HCT116 (cell line): ENCODE measurements around the gene CES5A. TPM values are rescaled to one million over a fixed set of nuclear protein-coding genes. Genes with fewer than 3 reads are reported as not detected.

Source experiments
- ATAC-seq: fragments of 200-7000 bp; cut with Tn5 transposase; 2 replicates; pipeline ENCODE4 v1.9.1; 2020; ENCODE audit warnings: mild to moderate bottlenecking, moderate library complexity
- BruUV-seq: library from RNA; stranded (reverse); fragments of 400-500 nt; replicated peaks from 2 replicates; lab custom pipeline; 2021; lab: Mats Ljungman, UMichigan
- CTCF ChIA-PET: fragments of 300-600 bp; sonication (Branson Sonifier 250); formaldehyde crosslinking; loops from one replicate; lab custom pipeline; 2021; ENCODE audit warnings: antibody characterized with exemption; lab: Charles Lee
- POLR2A ChIA-PET: fragments of 300-600, 350-600 bp; sonication (Branson Sonifier 250); formaldehyde crosslinking; loops from one replicate; lab custom pipeline; 2021; ENCODE audit warnings: antibody characterized with exemption; lab: Charles Lee
- RAD21 ChIA-PET, 2 experiments: fragments of 300-600 bp; sonication (Branson Sonifier 250); formaldehyde crosslinking; loops; one replicate each; lab custom pipeline; 2023; ENCODE audit warnings: low total read pairs in 2 of 2; ENCODE audit not compliant: uncharacterized antibody in 2 of 2, unreplicated experiment in 2 of 2, low non-redundant PET in 1 of 2; lab: Charles Lee
- DNase-seq: peaks from one replicate; pipeline ENCODE4 v3.0.0-alpha.2; 2010; ENCODE audit warnings: low read depth, low spot score
- H2AFZ ChIP-seq: fragments of 200-600 bp; shearing (Covaris generic), sonication (generic); 2 replicates; pipeline ENCODE4 v1.6.1; 2017; ENCODE audit warnings: low read depth, mixed run types, mixed read lengths, antibody characterized with exemption, low read length; ENCODE audit not compliant: poor library complexity, severe bottlenecking
- H3K27ac ChIP-seq: 2 replicates; pipeline ENCODE4 v1.5.1; 2012; ENCODE audit warnings: low read depth, low read length
- H3K27me3 ChIP-seq: fragments of 200-600 bp; sonication (generic); 2 replicates; pipeline ENCODE4 v1.6.1; 2016; ENCODE audit warnings: mixed run types, low read length, mixed read lengths; ENCODE audit not compliant: insufficient read depth
- H3K36me3 ChIP-seq, 2 experiments: fragments of 200-500 bp in 1 of 2; fragments of 200-600 bp in 1 of 2; sonication (Bioruptor generic) in 1 of 2; sonication (generic) in 1 of 2; 2 replicates each; pipeline versions ENCODE4 v1.5.1 to v1.6.1; 2014 to 2016; ENCODE audit warnings: low read length in 2 of 2, inconsistent platforms in 1 of 2, mixed read lengths in 1 of 2, mixed run types in 1 of 2; ENCODE audit not compliant: insufficient read depth in 2 of 2, control insufficient read depth in 1 of 2
- H3K4me1 ChIP-seq, 2 experiments: fragments of 200-600 bp in 1 of 2; sonication (generic) in 1 of 2; 2 replicates each; pipeline versions ENCODE4 v1.5.1 to v1.6.1; 2012 to 2017; ENCODE audit warnings: low read length in 2 of 2, inconsistent platforms in 1 of 2, mild to moderate bottlenecking in 1 of 2, mixed read lengths in 1 of 2, mixed run types in 1 of 2, moderate library complexity in 1 of 2; ENCODE audit not compliant: insufficient read depth in 2 of 2, control insufficient read depth in 1 of 2
- H3K4me2 ChIP-seq: fragments of 200-600 bp; sonication (generic); 2 replicates; pipeline ENCODE4 v1.6.1; 2017; ENCODE audit warnings: mixed run types, low read length, mixed read lengths
- H3K4me3 ChIP-seq, 2 experiments: fragments of 200-600 bp in 1 of 2; sonication (generic) in 1 of 2; replicated peaks in 1 of 2; 2 replicates each; pipeline ENCODE4 v1.5.1; 2011 to 2016; ENCODE audit warnings: low read length in 2 of 2, control low read depth in 1 of 2, low read depth in 1 of 2, mild to moderate bottlenecking in 1 of 2, mixed read lengths in 1 of 2, mixed run types in 1 of 2
- H3K79me2 ChIP-seq: fragments of 200-600 bp; sonication (generic); 2 replicates; pipeline ENCODE4 v1.6.1; 2017; ENCODE audit warnings: mild to moderate bottlenecking, mixed run types, low read length, moderate library complexity, mixed read lengths; ENCODE audit not compliant: insufficient read depth
- H3K9ac ChIP-seq: fragments of 200-600 bp; sonication (generic); 2 replicates; pipeline ENCODE4 v1.6.1; 2016; ENCODE audit warnings: low read length, mixed read lengths
- H3K9me2 ChIP-seq: fragments of 200-600 bp; sonication (generic), shearing (Covaris generic); 2 replicates; pipeline ENCODE4 v1.6.1; 2017; ENCODE audit warnings: mixed run types, mild to moderate bottlenecking, moderate library complexity; ENCODE audit not compliant: insufficient read depth
- H3K9me3 ChIP-seq, 2 experiments: fragments of 200-500 bp in 1 of 2; fragments of 200-600 bp in 1 of 2; sonication (Bioruptor generic) in 1 of 2; sonication (generic) in 1 of 2; 2 replicates each; pipeline ENCODE4 v1.6.1; 2014 to 2017; ENCODE audit warnings: low read length in 2 of 2, mixed read lengths in 2 of 2, inconsistent platforms in 1 of 2, low read depth in 1 of 2, mild to moderate bottlenecking in 1 of 2, mixed run types in 1 of 2, moderate library complexity in 1 of 2; ENCODE audit not compliant: control insufficient read depth in 1 of 2, insufficient read depth in 1 of 2
- H4K20me1 ChIP-seq: fragments of 200-600 bp; sonication (generic), shearing (Covaris generic); 2 replicates; pipeline ENCODE4 v1.6.1; 2017; ENCODE audit warnings: mixed run types, mild to moderate bottlenecking, moderate library complexity; ENCODE audit not compliant: insufficient read depth
- ATF3 ChIP-seq: IDR thresholded peaks from 2 replicates; pipeline ENCODE4 v1.6.1; 2012
- JUND ChIP-seq: IDR thresholded peaks from 2 replicates; pipeline ENCODE4 v1.6.1; 2012
- MAX ChIP-seq: IDR thresholded peaks from 2 replicates; pipeline ENCODE4 v1.6.1; 2012
- REST ChIP-seq: IDR thresholded peaks from 2 replicates; pipeline ENCODE4 v1.6.1; 2012; ENCODE audit warnings: low read depth
- SIN3A ChIP-seq: IDR thresholded peaks from 2 replicates; pipeline ENCODE4 v1.6.1; 2012; ENCODE audit warnings: low read depth
- SRF ChIP-seq: IDR thresholded peaks from 2 replicates; pipeline ENCODE4 v1.6.1; 2012; ENCODE audit warnings: low read depth
- ZBTB33 ChIP-seq: IDR thresholded peaks from 2 replicates; pipeline ENCODE4 v1.6.1; 2011; ENCODE audit warnings: mild to moderate bottlenecking, low read length, moderate library complexity; ENCODE audit not compliant: insufficient replicate concordance; ENCODE audit errors: extremely low read depth
- intact Hi-C: fragments of 100-400 bp; cut with micrococcal nuclease; formaldehyde crosslinking; loops from 2 replicates; pipeline ENCODE4 v1.10.0; 2022
- total RNA-seq: library from RNA; stranded (reverse); gene quantifications from one replicate; pipeline ENCODE4 v1.2.1, GENCODE V29; 2021; ENCODE audit not compliant: unreplicated experiment

Gene CES5A
- total RNA-seq, 1 experiment from 2014 or later = not detected

GRCh38 chr16:55907661-55908060, 32.5 kb upstream of the CES5A start (continued):
- TF ChIP-seq MAX = no peak
- TF ChIP-seq REST = no peak
- no peak for TF ChIP-seq ATF3

GRCh38 chr16:55906123-55906522, 30.9 kb upstream of the CES5A start:
- no peaks in the 10 kb centered on the region for H3K9me2 ChIP-seq
- H3K9ac ChIP-seq = no peak overlapping the region
- intact Hi-C loops = no loop called here
- ATAC-seq (no peak), DNase-seq (no peak)
- H3K4me3 ChIP-seq = no peak overlapping the region
- H4K20me1 ChIP-seq = no peaks in the 10 kb centered on the region
- H3K9me3 ChIP-seq = peaks cover 0 to 7% of the 10 kb centered on the region in 2 experiments; a peak in 1 of 4 replicates
- H3K36me3 ChIP-seq = no peaks in the 10 kb centered on the region
- TF ChIP-seq SRF = no peak
- TF ChIP-seq REST = no peak
- no peak for TF ChIP-seq JUND
- no peak for TF ChIP-seq ZBTB33
- TF ChIP-seq SIN3A = no peak
- no peaks in the 10 kb centered on the region for H3K79me2 ChIP-seq
- no peak overlapping the region for H3K27ac ChIP-seq
- no peak overlapping the region for H3K4me2 ChIP-seq
- ChIA-PET CTCF (no interaction called here), POLR2A (no interaction called here), RAD21 (no interaction called here)
- peaks cover 45% of the 10 kb centered on the region for H3K27me3 ChIP-seq
- no peaks in the 10 kb centered on the region for H3K4me1 ChIP-seq
- BruUV-seq = no TSS peak
- no peak overlapping the region for H2AFZ ChIP-seq
